HepG2 (cell line): ENCODE data around the gene SPATA46. TPM values are rescaled to one million over a fixed set of nuclear protein-coding genes. Genes with fewer than 3 reads are reported as not detected.

Source experiments
- ATAC-seq: fragments of 200-7000 bp; cut with Tn5 transposase; 3 replicates; pipeline ENCODE4 v1.9.1; 2020; ENCODE audit warnings: mild to moderate bottlenecking, moderate library complexity
- BruUV-seq: library from RNA; stranded (reverse); fragments of 400-500 nt; replicated peaks from 2 replicates; lab custom pipeline; 2021; lab: Mats Ljungman, UMichigan
- CTCF ChIA-PET: fragments of 300-600 bp; formaldehyde crosslinking; extraction: SDS; loops from one replicate; lab custom pipeline; 2021; ENCODE audit warnings: low total read pairs, inconsistent platforms, low intra/inter-chr PET ratio; lab: Yijun Ruan, JAX
- POLR2A ChIA-PET: fragments of 350-600 bp; sonication (Branson Sonifier 250); formaldehyde crosslinking; loops from one replicate; lab custom pipeline; 2020; ENCODE audit warnings: antibody characterized with exemption, inconsistent platforms; lab: Yijun Ruan, JAX
- DNase-seq: peaks from one replicate; pipeline ENCODE4 v3.0.0-alpha.2; 2015; ENCODE audit warnings: low spot score
- FAIRE-seq: peaks from 3 replicates; lab custom pipeline; 2011; peaks lifted over from hg19 to GRCh38; lab: Jason Lieb, UNC
- H2AFZ ChIP-seq: one replicate; pipeline ENCODE4 v1.6.1; 2011; ENCODE audit warnings: low read length, inconsistent platforms
- H3K27ac ChIP-seq: fragments of 300-600 bp; 3 replicates; pipeline ENCODE4 v1.8.0; 2011; ENCODE audit warnings: mixed run types, mild to moderate bottlenecking, mixed read lengths, low read length, inconsistent platforms; ENCODE audit not compliant: insufficient read depth; ENCODE audit errors: extremely low read length
- H3K27me3 ChIP-seq, 2 experiments: fragments of 200-600 bp in 1 of 2; 2 replicates in 1 of 2; 3 replicates in 1 of 2; pipeline versions ENCODE4 v1.6.0 to v1.8.0; 2011; ENCODE audit warnings: low read length in 2 of 2, mild to moderate bottlenecking in 2 of 2, moderate library complexity in 2 of 2, inconsistent platforms in 1 of 2; ENCODE audit not compliant: insufficient read depth in 2 of 2, control insufficient read depth in 1 of 2
- H3K36me3 ChIP-seq, 2 experiments: fragments of 200-600 bp in 1 of 2; replicated peaks in 1 of 2; 2 replicates in 1 of 2; 3 replicates in 1 of 2; pipeline versions ENCODE4 v1.5.1 to v1.8.0; 2011; ENCODE audit warnings: low read length in 2 of 2, inconsistent platforms in 1 of 2; ENCODE audit not compliant: insufficient read depth in 2 of 2, control insufficient read depth in 1 of 2
- H3K4me1 ChIP-seq: 2 replicates; pipeline ENCODE4 v1.5.1; 2012; ENCODE audit warnings: low read length, inconsistent platforms; ENCODE audit not compliant: insufficient read depth
- H3K4me2 ChIP-seq: 2 replicates; pipeline ENCODE4 v1.6.0; 2011; ENCODE audit warnings: low read depth, low read length, inconsistent platforms
- H3K4me3 ChIP-seq, 3 experiments: fragments of 200-600 bp in 1 of 3; sonication (generic), shearing (Covaris generic) in 1 of 3; replicated peaks in 1 of 3; 2 replicates each; pipeline ENCODE4 v1.5.1; 2011 to 2016; ENCODE audit warnings: low read length in 3 of 3, inconsistent platforms in 2 of 3, low read depth in 2 of 3, mild to moderate bottlenecking in 2 of 3, control low read depth in 1 of 3, mixed read lengths in 1 of 3; ENCODE audit not compliant: insufficient read depth in 1 of 3
- H3K79me2 ChIP-seq: one replicate; pipeline ENCODE4 v1.6.1; 2011; ENCODE audit warnings: low read length, inconsistent platforms; ENCODE audit not compliant: insufficient read depth
- H3K9ac ChIP-seq: 2 replicates; pipeline ENCODE4 v1.6.0; 2011; ENCODE audit warnings: mild to moderate bottlenecking, low read depth, low read length, inconsistent platforms; ENCODE audit not compliant: insufficient read depth
- H3K9me3 ChIP-seq: 2 replicates; pipeline ENCODE4 v1.5.1; 2012; ENCODE audit warnings: mild to moderate bottlenecking, low read length
- H4K20me1 ChIP-seq: 2 replicates; pipeline ENCODE4 v1.6.0; 2011; ENCODE audit warnings: inconsistent platforms, mild to moderate bottlenecking, low read length, moderate library complexity; ENCODE audit not compliant: insufficient read depth
- BCL6 ChIP-seq: IDR thresholded peaks from 2 replicates; pipeline ENCODE4 v1.6.1; 2016; ENCODE audit warnings: missing genetic modification reagents, missing compliant biosample characterization
- WGBS: methylation state at CpG from one replicate; pipeline ENCODE4 v1.1.6; 2017; ENCODE audit warnings: low lambda C conversion rate; 5-methylcytosine and 5-hydroxymethylcytosine counted together
- in situ Hi-C: cut with HindIII; loops from 2 replicates; pipeline ENCODE4 v1.10.0; 2017; ENCODE audit warnings: low pct_unique_long_range_greater_than_20kb; ENCODE audit not compliant: extremely low pct_ligation_motif_present
- intact Hi-C: fragments of 100-400 bp; cut with micrococcal nuclease; formaldehyde crosslinking; loops from one replicate; pipeline ENCODE4 v1.10.0; 2022; ENCODE audit not compliant: unreplicated experiment
- polyA plus RNA-seq, 8 experiments: library from polyadenylated mRNA; depleted of rRNA in 3 of 8; stranded (reverse) in 7 of 8; unstranded in 1 of 8; fragments of >200 nt; fragmentation: Illumina TruSeq in 4 of 8; extraction: Trizol in 4 of 8; gene quantifications; 2 replicates each; pipeline versions ENCODE4 v1.2.1 to v1.2.3, GENCODE V29; 2011 to 2016; ENCODE audit warnings: low read depth in 4 of 8, missing spikeins in 1 of 8, mixed read lengths in 1 of 8; ENCODE audit not compliant: insufficient read depth in 1 of 8
- total RNA-seq, 5 experiments: library from RNA; depleted of rRNA; stranded (reverse); fragments of >200 nt; fragmentation: Illumina TruSeq; extraction: Trizol; gene quantifications; 2 replicates each; pipeline ENCODE4 v1.2.3, GENCODE V29; 2016; ENCODE audit warnings: low read depth in 1 of 5
- TF ChIP-seq, protein P1 (sequence below): sonication (generic); formaldehyde crosslinking; IDR thresholded peaks from 2 replicates; pipeline ENCODE4 v1.4.0; 2020; ENCODE audit warnings: missing genetic modification reagents
- TF ChIP-seq, protein P2 (sequence below): sonication (generic); formaldehyde crosslinking; IDR thresholded peaks from 2 replicates; pipeline ENCODE4 v1.5.0; 2020; ENCODE audit warnings: missing genetic modification reagents

Gene SPATA46
- total and polyA plus RNA-seq, 2 of the 13 experiments (the other 11 are each of a cell fraction or from before 2014, with no cell fraction given): not detected

GRCh38 chr1:162389021-162389818 lies 12.6 kb upstream of the SPATA46 start:
- Histone ChIP-seq H3K27ac (no peak overlapping the region), H3K79me2 (no peaks in the 10 kb centered on the region), H3K4me2 (peak overlapping the region; percentile 56), H3K27me3 (no peaks in the 10 kb centered on the region), H3K9ac (no peak overlapping the region), H3K36me3 (no peaks in the 10 kb centered on the region; a peak in 1 of 5 replicates), H3K4me1 (peaks cover 21% of the 10 kb centered on the region), H4K20me1 (no peaks in the 10 kb centered on the region), H2AFZ (no peak overlapping the region), H3K9me3 (no peaks in the 10 kb centered on the region), H3K4me3 (no peak overlapping the region)
- in situ Hi-C loops (no loop called here), intact Hi-C loops (no loop called here)
- 21% methylated on average over 10 of the region's 11 CpGs for WGBS
- no peak for DNase-seq
- POLR2A ChIA-PET: no interaction called here
- CTCF ChIA-PET: interaction anchor here (1.0 kb wide), 1 partner anchor 333 kb away, joined by 3 read pairs; no protein-coding TSS in a partner anchor
- BruUV-seq: no TSS peak
- peak; percentile 30; the same call in 1 of the 2 replicates for TF ChIP-seq BCL6
- TF ChIP-seq, protein P1, sequence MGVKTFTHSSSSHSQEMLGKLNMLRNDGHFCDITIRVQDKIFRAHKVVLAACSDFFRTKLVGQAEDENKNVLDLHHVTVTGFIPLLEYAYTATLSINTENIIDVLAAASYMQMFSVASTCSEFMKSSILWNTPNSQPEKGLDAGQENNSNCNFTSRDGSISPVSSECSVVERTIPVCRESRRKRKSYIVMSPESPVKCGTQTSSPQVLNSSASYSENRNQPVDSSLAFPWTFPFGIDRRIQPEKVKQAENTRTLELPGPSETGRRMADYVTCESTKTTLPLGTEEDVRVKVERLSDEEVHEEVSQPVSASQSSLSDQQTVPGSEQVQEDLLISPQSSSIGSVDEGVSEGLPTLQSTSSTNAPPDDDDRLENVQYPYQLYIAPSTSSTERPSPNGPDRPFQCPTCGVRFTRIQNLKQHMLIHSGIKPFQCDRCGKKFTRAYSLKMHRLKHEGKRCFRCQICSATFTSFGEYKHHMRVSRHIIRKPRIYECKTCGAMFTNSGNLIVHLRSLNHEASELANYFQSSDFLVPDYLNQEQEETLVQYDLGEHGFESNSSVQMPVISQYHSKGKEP: no peak
- ATAC-seq: peak; percentile 28
- no peak for FAIRE-seq

DNA sequence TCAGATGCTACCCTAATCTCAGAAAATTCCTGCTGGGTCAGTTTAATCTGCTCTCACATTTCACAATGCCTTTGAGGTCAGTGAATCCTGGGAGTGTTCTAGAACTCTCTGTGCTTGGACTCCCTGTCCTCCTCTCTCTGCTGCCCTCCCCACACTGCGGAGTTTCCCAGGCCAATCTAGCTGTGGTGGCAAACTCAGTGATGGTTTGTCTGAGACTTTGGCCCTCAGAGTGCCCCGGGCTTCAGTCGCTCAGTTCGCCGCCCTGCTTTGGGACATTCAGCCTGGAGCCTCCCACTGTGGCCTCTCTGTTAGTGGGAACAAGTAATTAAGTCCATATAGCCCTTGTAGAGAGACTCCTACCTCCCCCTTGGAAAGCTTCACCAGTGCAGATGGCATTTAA lies 12.0 kb upstream of the SPATA46 start:
- DNase-seq: no peak
- no peaks in the 10 kb centered on the region for H3K27me3 ChIP-seq
- CTCF ChIA-PET: interaction anchor here (1.0 kb wide), 1 partner anchor 333 kb away, joined by 3 read pairs; no protein-coding TSS in a partner anchor
- no peak for FAIRE-seq
- TF ChIP-seq, protein P2, sequence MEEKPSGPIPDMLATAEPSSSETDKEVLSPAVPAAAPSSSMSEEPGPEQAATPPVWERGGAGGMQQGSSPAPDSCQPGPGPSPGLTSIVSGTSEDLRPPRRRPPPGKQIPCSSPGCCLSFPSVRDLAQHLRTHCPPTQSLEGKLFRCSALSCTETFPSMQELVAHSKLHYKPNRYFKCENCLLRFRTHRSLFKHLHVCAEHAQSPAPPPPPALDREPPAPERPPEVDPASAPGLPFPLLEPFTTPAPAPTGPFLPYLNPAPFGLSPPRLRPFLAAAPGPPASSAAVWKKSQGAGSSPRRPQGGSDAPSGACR (CRISPR knock-in tag): no peak
- BruUV-seq: no TSS peak
- ATAC-seq: peak; percentile 37
- H3K79me2 ChIP-seq: no peaks in the 10 kb centered on the region
- H3K4me3 ChIP-seq: no peak overlapping the region
- no peaks in the 10 kb centered on the region for H4K20me1 ChIP-seq
- no peak overlapping the region for H3K4me2 ChIP-seq
- no peak overlapping the region for H3K9ac ChIP-seq
- no peak overlapping the region for H2AFZ ChIP-seq
- H3K27ac ChIP-seq: no peak overlapping the region
- POLR2A ChIA-PET: no interaction called here
- in situ Hi-C loops: no loop called here
- WGBS: 48% methylated on average over 4 of the region's 5 CpGs
- H3K4me1 ChIP-seq: peaks cover 21% of the 10 kb centered on the region
- intact Hi-C loops: no loop called here
- H3K9me3 ChIP-seq: no peaks in the 10 kb centered on the region
- H3K36me3 ChIP-seq: peaks cover 0 to 1% of the 10 kb centered on the region in 2 experiments; a peak in 3 of 5 replicates
